ENCODE results near the gene MFAP2.
A peak's percentile ranks its signal among the peaks of the same experiment; 100 is the strongest.

The MFAP2 gene

GRCh38 chr1:16979475-16980327 lies 719 bp downstream of the MFAP2 start:
- DNase-seq = no peak
- TF ChIP-seq POLR2A (IDR thresholded peaks at IDR 0.05; ENCODE audit: low read length) (no peak), GATA1 (IDR thresholded peaks at IDR 0.05; ENCODE audit: low read depth, low read length) (no peak)

- DNase-seq = no peak
- TF ChIP-seq GATA1 (IDR thresholded peaks at IDR 0.05; ENCODE audit: low read depth, low read length) (no peak), POLR2A (IDR thresholded peaks at IDR 0.05; ENCODE audit: low read length) (no peak)
Measured at GRCh38 chr1:16978567-16979474, 1.6 kb downstream of the MFAP2 start.

- DNase-seq = no peak
- TF ChIP-seq GATA1 (IDR thresholded peaks at IDR 0.05; ENCODE audit: low read depth, low read length) = no peak
- no peak for TF ChIP-seq POLR2A (IDR thresholded peaks at IDR 0.05; ENCODE audit: low read length)
Measured at GRCh38 chr1:16978139-16978538, 2.3 kb downstream of the MFAP2 start.

- no peak for TF ChIP-seq POLR2A (IDR thresholded peaks at IDR 0.05; ENCODE audit: low read length)
- DNase-seq = no peak
Measured at GRCh38 chr1:16977377-16977776, 3.0 kb downstream of the MFAP2 start.

- no peak for TF ChIP-seq GATA1 (IDR thresholded peaks at IDR 0.05; ENCODE audit: low read depth, low read length)
- TF ChIP-seq POLR2A (IDR thresholded peaks at IDR 0.05; ENCODE audit: low read length) = no peak
- DNase-seq = no peak
Measured at GRCh38 chr1:16976966-16977365, 3.5 kb downstream of the MFAP2 start.

- DNase-seq = no peak
Measured at GRCh38 chr1:16975838-16976237, 4.6 kb downstream of the MFAP2 start.

GRCh38 chr1:16975211-16975610 lies 5.2 kb downstream of the MFAP2 start:
- TF ChIP-seq GATA1 (IDR thresholded peaks at IDR 0.05; ENCODE audit: low read depth, low read length) = no peak
- no peak for TF ChIP-seq POLR2A (IDR thresholded peaks at IDR 0.05; ENCODE audit: low read length)
- DNase-seq = no peak

More at GRCh38 chr1:16975838-16976237, 4.6 kb downstream of the MFAP2 start:
- TF ChIP-seq GATA1 (IDR thresholded peaks at IDR 0.05; ENCODE audit: low read depth, low read length) (no peak), POLR2A (IDR thresholded peaks at IDR 0.05; ENCODE audit: low read length) (no peak)

GRCh38 chr1:16973215-16973614 lies 7.2 kb downstream of the MFAP2 start:
- TF ChIP-seq GATA1 (IDR thresholded peaks at IDR 0.05; ENCODE audit: low read depth, low read length) (no peak), POLR2A (IDR thresholded peaks at IDR 0.05; ENCODE audit: low read length) (no peak)
- DNase-seq = no peak

- no peak for TF ChIP-seq POLR2A (IDR thresholded peaks at IDR 0.05; ENCODE audit: low read length)
- TF ChIP-seq GATA1 (IDR thresholded peaks at IDR 0.05; ENCODE audit: low read depth, low read length) = no peak
- DNase-seq = no peak
Measured at GRCh38 chr1:16972189-16972895, 8.1 kb downstream of the MFAP2 start.

GRCh38 chr1:16971341-16972188 lies 8.9 kb downstream of the MFAP2 start:
- peak in 1 of 2 experiments; percentile 19 for DNase-seq
- TF ChIP-seq POLR2A (IDR thresholded peaks at IDR 0.05; ENCODE audit: low read length) (no peak), GATA1 (IDR thresholded peaks at IDR 0.05; ENCODE audit: low read depth, low read length) (no peak)

- no peak for TF ChIP-seq GATA1 (IDR thresholded peaks at IDR 0.05; ENCODE audit: low read depth, low read length)
- TF ChIP-seq POLR2A (IDR thresholded peaks at IDR 0.05; ENCODE audit: low read length) = no peak
- no peak for DNase-seq
Measured at GRCh38 chr1:16970132-16970910, 10.1 kb downstream of the MFAP2 start.

- no peak for TF ChIP-seq GATA1 (IDR thresholded peaks at IDR 0.05; ENCODE audit: low read depth, low read length)
- no peak for TF ChIP-seq POLR2A (IDR thresholded peaks at IDR 0.05; ENCODE audit: low read length)
- DNase-seq = no peak
Measured at GRCh38 chr1:16969651-16970050, 10.8 kb downstream of the MFAP2 start.

Measured in erythroblast (primary cell).